ENCODE data around the gene DMTF1.

DNA sequence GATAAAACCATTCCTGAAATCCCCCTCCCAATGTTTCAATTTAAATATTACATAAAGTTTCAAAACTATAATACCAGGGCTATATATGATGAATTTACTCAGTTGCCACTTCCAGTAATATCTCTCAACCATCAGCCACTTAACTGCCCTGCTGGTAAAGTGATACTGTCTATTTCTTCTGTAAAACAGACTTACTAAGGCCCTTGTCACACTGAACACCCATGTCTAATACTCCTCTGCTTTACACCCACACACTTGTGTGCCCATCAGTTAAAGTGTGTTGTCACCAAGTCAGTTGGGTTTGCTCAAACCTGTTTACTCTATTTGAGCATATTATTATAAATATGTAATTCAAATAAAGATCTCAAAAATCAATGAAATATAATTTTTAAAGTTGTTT is 29.1 kb upstream of the DMTF1 start:
- no peak for TF ChIP-seq EZH2phosphoT487 (IDR thresholded peaks at IDR 0.05; ENCODE audit: borderline replicate concordance, low read depth, low read length)
- TF ChIP-seq, protein P1, sequence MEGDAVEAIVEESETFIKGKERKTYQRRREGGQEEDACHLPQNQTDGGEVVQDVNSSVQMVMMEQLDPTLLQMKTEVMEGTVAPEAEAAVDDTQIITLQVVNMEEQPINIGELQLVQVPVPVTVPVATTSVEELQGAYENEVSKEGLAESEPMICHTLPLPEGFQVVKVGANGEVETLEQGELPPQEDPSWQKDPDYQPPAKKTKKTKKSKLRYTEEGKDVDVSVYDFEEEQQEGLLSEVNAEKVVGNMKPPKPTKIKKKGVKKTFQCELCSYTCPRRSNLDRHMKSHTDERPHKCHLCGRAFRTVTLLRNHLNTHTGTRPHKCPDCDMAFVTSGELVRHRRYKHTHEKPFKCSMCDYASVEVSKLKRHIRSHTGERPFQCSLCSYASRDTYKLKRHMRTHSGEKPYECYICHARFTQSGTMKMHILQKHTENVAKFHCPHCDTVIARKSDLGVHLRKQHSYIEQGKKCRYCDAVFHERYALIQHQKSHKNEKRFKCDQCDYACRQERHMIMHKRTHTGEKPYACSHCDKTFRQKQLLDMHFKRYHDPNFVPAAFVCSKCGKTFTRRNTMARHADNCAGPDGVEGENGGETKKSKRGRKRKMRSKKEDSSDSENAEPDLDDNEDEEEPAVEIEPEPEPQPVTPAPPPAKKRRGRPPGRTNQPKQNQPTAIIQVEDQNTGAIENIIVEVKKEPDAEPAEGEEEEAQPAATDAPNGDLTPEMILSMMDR (conservative IDR thresholded peaks at IDR 0.05; ENCODE audit: low read length) = no peak
